ENCODE measurements around the gene SLC16A9. TPM values are rescaled to one million over a fixed set of nuclear protein-coding genes. Genes with fewer than 3 reads are reported as not detected.
A peak's percentile ranks its signal among the peaks of the same experiment; 100 is the strongest.
"Not testable (repeated sequence)": the region's sequence is repeated elsewhere in the genome, so short reads cannot be mapped to it uniquely, and the experiment has no call there.

SLC16A9 gene
- total RNA-seq (2014; rRNA removed), result 0.80 and 0.90 TPM in 2 replicates
- 0.47 TPM for polyA plus RNA-seq (2012)

- peak; percentile 63 for DNase-seq (ENCODE audit: low read depth)
These were observed at the start of gene SLC16A9 for GRCh38 chr10:59709395-59710125. Gene SLC16A9 (minus strand): TSS chr10:59709850. CDS start chr10:59684291, 25,559 bp downstream.

- DNase-seq (ENCODE audit: low read depth), result no peak
These were observed 48.3 kb upstream of the SLC16A9 start for GRCh38 chr10:59757966-59758365.

GRCh38 chr10:59754951-59755350 lies 45.3 kb upstream of the SLC16A9 start:
- DNase-seq (ENCODE audit: low read depth), result no peak

GRCh38 chr10:59753267-59753666 lies 43.6 kb upstream of the SLC16A9 start, which contains the start of gene MRLN:
Gene MRLN (minus strand): TSS chr10:59753455.
- peak; percentile 54 for DNase-seq (ENCODE audit: low read depth)

GRCh38 chr10:59752278-59752940 lies 42.8 kb upstream of the SLC16A9 start:
- DNase-seq (ENCODE audit: low read depth), result no peak

- no peak for DNase-seq (ENCODE audit: low read depth)
These were observed 40.7 kb upstream of the SLC16A9 start for GRCh38 chr10:59750155-59750945.

- DNase-seq (ENCODE audit: low read depth), result no peak
These were observed 39.2 kb upstream of the SLC16A9 start for GRCh38 chr10:59748834-59749233.

GRCh38 chr10:59745163-59745650 lies 35.6 kb upstream of the SLC16A9 start:
- DNase-seq (ENCODE audit: low read depth), result no peak

- DNase-seq (ENCODE audit: low read depth), result not testable (repeated sequence)
These were observed 35.1 kb upstream of the SLC16A9 start for GRCh38 chr10:59744762-59745161.

- not testable (repeated sequence) for DNase-seq (ENCODE audit: low read depth)
These were observed 34.5 kb upstream of the SLC16A9 start for GRCh38 chr10:59744156-59744555.

- no peak for DNase-seq (ENCODE audit: low read depth)
These were observed 31.9 kb upstream of the SLC16A9 start for GRCh38 chr10:59741583-59741982.

GRCh38 chr10:59741048-59741447 lies 31.4 kb upstream of the SLC16A9 start:
- DNase-seq (ENCODE audit: low read depth), result no peak

GRCh38 chr10:59736749-59737148 lies 27.1 kb upstream of the SLC16A9 start:
- no peak for DNase-seq (ENCODE audit: low read depth)

GRCh38 chr10:59735296-59735695 lies 25.6 kb upstream of the SLC16A9 start:
- no peak for DNase-seq (ENCODE audit: low read depth)

GRCh38 chr10:59734014-59734462 lies 24.4 kb upstream of the SLC16A9 start:
- no peak for DNase-seq (ENCODE audit: low read depth)

GRCh38 chr10:59733321-59734013 lies 23.8 kb upstream of the SLC16A9 start:
- DNase-seq (ENCODE audit: low read depth), result not testable (repeated sequence)

- DNase-seq (ENCODE audit: low read depth), result not testable (repeated sequence)
These were observed 23.2 kb upstream of the SLC16A9 start for GRCh38 chr10:59732849-59733248.

GRCh38 chr10:59729167-59729566 lies 19.5 kb upstream of the SLC16A9 start:
- DNase-seq (ENCODE audit: low read depth), result not testable (repeated sequence)

GRCh38 chr10:59724098-59724938 lies 14.7 kb upstream of the SLC16A9 start:
- DNase-seq (ENCODE audit: low read depth), result no peak

- DNase-seq (ENCODE audit: low read depth), result no peak
These were observed 10.7 kb upstream of the SLC16A9 start for GRCh38 chr10:59720377-59720776.
